HepG2 (cell line): ENCODE results near the gene TRNP1. TPM values are rescaled to one million over a fixed set of nuclear protein-coding genes. Genes with fewer than 3 reads are reported as not detected.

ENCODE experiments used
- HOXA7 ChIP-seq: sonication (generic); formaldehyde crosslinking; IDR thresholded peaks from 2 replicates; pipeline ENCODE4 v1.8.1; 2022; ENCODE audit warnings: mild to moderate bottlenecking, missing genetic modification reagents, moderate library complexity
- KAT8 ChIP-seq: IDR thresholded peaks from 2 replicates; pipeline ENCODE4 v1.6.1; 2016; ENCODE audit warnings: missing genetic modification reagents, missing compliant biosample characterization
- MEIS2 ChIP-seq: sonication (generic); formaldehyde crosslinking; IDR thresholded peaks from 2 replicates; pipeline ENCODE4 v1.9.0; 2021; ENCODE audit warnings: mild to moderate bottlenecking, missing genetic modification reagents
- PHF21A ChIP-seq: sonication (generic); formaldehyde crosslinking; IDR thresholded peaks from 2 replicates; pipeline ENCODE4 v1.5.0; 2020; ENCODE audit warnings: mild to moderate bottlenecking, missing genetic modification reagents
- RARG ChIP-seq: sonication (generic); formaldehyde crosslinking; IDR thresholded peaks from 2 replicates; pipeline ENCODE4 v1.4.0; 2020; ENCODE audit warnings: low read depth, mild to moderate bottlenecking, missing genetic modification reagents
- RCOR2 ChIP-seq: IDR thresholded peaks from 2 replicates; pipeline ENCODE4 v1.6.1; 2016; ENCODE audit warnings: missing biosample characterization, missing genetic modification reagents
- SNAPC4 ChIP-seq: sonication (generic); formaldehyde crosslinking; IDR thresholded peaks from 2 replicates; pipeline ENCODE4 v1.4.0; 2020; ENCODE audit warnings: mild to moderate bottlenecking, missing genetic modification reagents
- SSRP1 ChIP-seq: IDR thresholded peaks from 2 replicates; pipeline ENCODE4 v1.6.1; 2016; ENCODE audit warnings: control low read depth
- ZBTB49 ChIP-seq: sonication (generic); formaldehyde crosslinking; IDR thresholded peaks from 2 replicates; pipeline ENCODE4 v1.4.0; 2020; ENCODE audit warnings: missing genetic modification reagents, borderline replicate concordance
- ZNF274 ChIP-seq: sonication (generic); formaldehyde crosslinking; IDR thresholded peaks from 2 replicates; pipeline ENCODE4 v1.5.1; 2020; ENCODE audit warnings: mild to moderate bottlenecking, missing genetic modification reagents
- ZNF660 ChIP-seq: sonication (generic); formaldehyde crosslinking; IDR thresholded peaks from 2 replicates; pipeline ENCODE4 v1.5.1; 2020; ENCODE audit warnings: mild to moderate bottlenecking, low read depth, missing genetic modification reagents, borderline replicate concordance
- ZNF713 ChIP-seq: sonication (generic); formaldehyde crosslinking; IDR thresholded peaks from 2 replicates; pipeline ENCODE4 v1.4.0; 2020; ENCODE audit warnings: mild to moderate bottlenecking, missing genetic modification reagents
- ZNF746 ChIP-seq: sonication (generic); formaldehyde crosslinking; IDR thresholded peaks from 2 replicates; pipeline ENCODE4 v1.8.0; 2022; ENCODE audit warnings: mild to moderate bottlenecking, missing genetic modification reagents
- ZNF782 ChIP-seq: sonication (generic); formaldehyde crosslinking; IDR thresholded peaks from 2 replicates; pipeline ENCODE4 v1.4.0; 2020; ENCODE audit warnings: missing genetic modification reagents, mild to moderate bottlenecking, borderline replicate concordance
- ZNF878 ChIP-seq: sonication (generic); formaldehyde crosslinking; IDR thresholded peaks from 2 replicates; pipeline ENCODE4 v1.8.1; 2023; ENCODE audit warnings: mild to moderate bottlenecking, missing genetic modification reagents, moderate library complexity
- polyA plus RNA-seq, 8 experiments: library from polyadenylated mRNA; depleted of rRNA in 3 of 8; stranded (reverse) in 7 of 8; unstranded in 1 of 8; fragments of >200 nt; fragmentation: Illumina TruSeq in 4 of 8; extraction: Trizol in 4 of 8; gene quantifications; 2 replicates each; pipeline versions ENCODE4 v1.2.1 to v1.2.3, GENCODE V29; 2011 to 2016; ENCODE audit warnings: low read depth in 4 of 8, missing spikeins in 1 of 8, mixed read lengths in 1 of 8; ENCODE audit not compliant: insufficient read depth in 1 of 8
- total RNA-seq, 5 experiments: library from RNA; depleted of rRNA; stranded (reverse); fragments of >200 nt; fragmentation: Illumina TruSeq; extraction: Trizol; gene quantifications; 2 replicates each; pipeline ENCODE4 v1.2.3, GENCODE V29; 2016; ENCODE audit warnings: low read depth in 1 of 5
- TF ChIP-seq, protein P1 (sequence below), 2 experiments: sonication (generic) in 1 of 2; formaldehyde crosslinking in 1 of 2; IDR thresholded peaks; 2 replicates each; pipeline versions ENCODE4 v1.5.1 to v1.6.1; 2011 to 2020; ENCODE audit warnings: borderline replicate concordance in 1 of 2, low read depth in 1 of 2, low read length in 1 of 2, mild to moderate bottlenecking in 1 of 2, missing genetic modification reagents in 1 of 2, moderate library complexity in 1 of 2

Gene TRNP1
- total and polyA plus RNA-seq, 2 of the 13 experiments (the other 11 are each of a cell fraction or from before 2014, with no cell fraction given): 42.0 to 158 TPM

DNA sequence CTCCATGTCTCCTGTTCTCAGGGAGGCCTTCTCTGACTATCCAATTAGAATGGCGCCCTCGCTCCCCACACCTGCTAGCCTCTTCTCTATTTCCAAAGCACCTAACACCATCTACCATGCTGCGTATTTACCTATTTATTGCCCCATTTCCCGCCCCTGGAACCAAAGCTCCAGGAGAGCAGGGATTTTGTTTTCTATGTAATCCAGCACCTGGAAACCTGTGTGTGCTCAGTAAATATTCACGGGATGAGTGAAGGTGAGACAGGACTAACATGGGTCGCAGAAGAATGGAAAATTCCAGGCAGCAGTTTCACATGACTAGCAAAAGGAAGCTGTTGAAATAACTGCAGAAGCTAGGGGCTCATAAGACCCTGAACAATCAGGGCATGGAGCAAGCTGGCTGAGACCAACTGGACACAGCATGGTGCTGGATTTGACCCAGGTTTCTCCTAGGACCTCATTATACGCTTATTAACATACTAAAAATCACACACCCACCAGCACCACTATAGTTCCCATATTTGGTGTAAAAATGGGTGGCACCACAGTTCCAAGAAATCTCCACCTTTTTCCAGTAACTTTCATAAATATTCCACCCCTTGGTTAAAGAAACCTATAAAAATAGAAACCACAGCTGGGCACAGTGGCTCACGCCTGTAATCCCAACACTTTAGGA is 34.2 kb downstream of the TRNP1 start (continued):
- TF ChIP-seq, protein P1, sequence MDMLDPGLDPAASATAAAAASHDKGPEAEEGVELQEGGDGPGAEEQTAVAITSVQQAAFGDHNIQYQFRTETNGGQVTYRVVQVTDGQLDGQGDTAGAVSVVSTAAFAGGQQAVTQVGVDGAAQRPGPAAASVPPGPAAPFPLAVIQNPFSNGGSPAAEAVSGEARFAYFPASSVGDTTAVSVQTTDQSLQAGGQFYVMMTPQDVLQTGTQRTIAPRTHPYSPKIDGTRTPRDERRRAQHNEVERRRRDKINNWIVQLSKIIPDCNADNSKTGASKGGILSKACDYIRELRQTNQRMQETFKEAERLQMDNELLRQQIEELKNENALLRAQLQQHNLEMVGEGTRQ (IDR thresholded peaks at IDR 0.05; ENCODE audit: low read depth, low read length): no peak
- TF ChIP-seq, protein P1 (CRISPR knock-in tag; IDR thresholded peaks at IDR 0.05; ENCODE audit: borderline replicate concordance): no peak
- TF ChIP-seq ZNF713 (CRISPR knock-in tag) (no peak), ZNF782 (CRISPR knock-in tag) (no peak), HOXA7 (no peak), RARG (CRISPR knock-in tag) (no peak), ZNF746 (CRISPR knock-in tag) (no peak), SNAPC4 (CRISPR knock-in tag) (no peak), SSRP1 (CRISPR knock-in tag) (no peak), MEIS2 (CRISPR knock-in tag) (no peak), ZNF878 (CRISPR knock-in tag) (no peak), ZNF274 (no peak), ZBTB49 (CRISPR knock-in tag) (no peak), KAT8 (CRISPR knock-in tag) (no peak), RCOR2 (CRISPR knock-in tag) (no peak), ZNF660 (CRISPR knock-in tag) (no peak), PHF21A (peak; percentile 60)
